Measurements from ENCODE around the gene WASF2. TPM values are rescaled to one million over a fixed set of nuclear protein-coding genes. Genes with fewer than 3 reads are reported as not detected.
"Not testable (repeated sequence)": the region's sequence is repeated elsewhere in the genome, so short reads cannot be mapped to it uniquely, and the experiment has no call there.

The WASF2 gene
- total RNA-seq, 1 experiment from 2014 or later, result 134 TPM

- Histone ChIP-seq H4K20me1 (ENCODE audit: insufficient read depth) (no peaks in the 10 kb centered on the region), H3K27ac (no peak overlapping the region), H2AFZ (no peak overlapping the region), H3K4me3 (no peak overlapping the region), H3K36me3 (ENCODE audit: low read depth) (no peaks in the 10 kb centered on the region), H3K79me2 (ENCODE audit: low read depth) (no peaks in the 10 kb centered on the region), H3F3A (ENCODE audit: insufficient read depth, low read depth) (no peaks in the 10 kb centered on the region), H3K4me1 (replicated peaks; ENCODE audit: insufficient read depth) (no peaks in the 10 kb centered on the region), H3K27me3 (ENCODE audit: insufficient read depth, low read depth) (no peaks in the 10 kb centered on the region), H3K9me3 (ENCODE audit: insufficient read depth, low read depth) (no peaks in the 10 kb centered on the region), H3K9me2 (ENCODE audit: insufficient read depth) (no peaks in the 10 kb centered on the region), H3K4me2 (no peak overlapping the region)
- TF ChIP-seq CTCF (conservative IDR thresholded peaks at IDR 0.05), result peak; percentile 87
- no peak for TF ChIP-seq EZH2 (IDR thresholded peaks at IDR 0.05; ENCODE audit: low read depth)
- CTCF ChIA-PET, result interaction anchor here (0.7 to 2.0 kb wide), 4 partner anchors 87 to 92 kb away, joined by 3 to 7 read pairs (median 4); no protein-coding TSS in a partner anchor
- BruUV-seq (replicated peaks), result no TSS peak
- intact Hi-C loops (cut with micrococcal nuclease; ENCODE audit: unreplicated experiment), result loop anchor here (1.0 kb wide), 1 partner anchor 87 kb away; no protein-coding TSS in a partner anchor
- DNase-seq, result peak; percentile 55 to 71
- POLR2A ChIA-PET (ENCODE audit: unreplicated experiment), result no interaction called here
Measured at GRCh38 chr1:27388337-27389005, 101.5 kb downstream of the WASF2 start.

- BruUV-seq (replicated peaks); H3K79me2 ChIP-seq (ENCODE audit: low read depth); DNase-seq; H3K4me2 ChIP-seq; H3K4me3 ChIP-seq; H3K9me2 ChIP-seq (ENCODE audit: insufficient read depth); intact Hi-C loops (cut with micrococcal nuclease; ENCODE audit: unreplicated experiment); H4K20me1 ChIP-seq (ENCODE audit: insufficient read depth); H3K4me1 ChIP-seq (replicated peaks; ENCODE audit: insufficient read depth); H3F3A ChIP-seq (ENCODE audit: insufficient read depth, low read depth); H3K9me3 ChIP-seq (ENCODE audit: insufficient read depth, low read depth); CTCF ChIA-PET; H3K36me3 ChIP-seq (ENCODE audit: low read depth); H3K27ac ChIP-seq; H3K27me3 ChIP-seq (ENCODE audit: insufficient read depth, low read depth); H2AFZ ChIP-seq: not testable (repeated sequence)
- POLR2A ChIA-PET (ENCODE audit: unreplicated experiment), result interaction anchor here (0.7 kb wide), 1 partner anchor 388 kb away, joined by 6 read pairs; the partner anchor contains the start of gene STX12
Measured at GRCh38 chr1:27384797-27385196, 105.2 kb downstream of the WASF2 start.

- no peaks in the 10 kb centered on the region for H3K79me2 ChIP-seq (ENCODE audit: low read depth)
- BruUV-seq (replicated peaks), result no TSS peak
- POLR2A ChIA-PET (ENCODE audit: unreplicated experiment), result no interaction called here
- H3K4me1 ChIP-seq (replicated peaks; ENCODE audit: insufficient read depth), result no peaks in the 10 kb centered on the region
- H3K9me3 ChIP-seq (ENCODE audit: insufficient read depth, low read depth), result no peaks in the 10 kb centered on the region
- no peaks in the 10 kb centered on the region for H3K36me3 ChIP-seq (ENCODE audit: low read depth)
- no peaks in the 10 kb centered on the region for H4K20me1 ChIP-seq (ENCODE audit: insufficient read depth)
- no peaks in the 10 kb centered on the region for H3K27me3 ChIP-seq (ENCODE audit: insufficient read depth, low read depth)
- no peak overlapping the region for H3K4me3 ChIP-seq
- intact Hi-C loops (cut with micrococcal nuclease; ENCODE audit: unreplicated experiment), result loop anchor here (2.0 kb wide), 1 partner anchor 17 kb away; the partner anchor contains the start of gene MAP3K6
- no peak overlapping the region for H2AFZ ChIP-seq
- DNase-seq, result no peak
- no peak for TF ChIP-seq CTCF (conservative IDR thresholded peaks at IDR 0.05)
- TF ChIP-seq EZH2 (IDR thresholded peaks at IDR 0.05; ENCODE audit: low read depth), result no peak
- H3K27ac ChIP-seq, result no peak overlapping the region
- H3F3A ChIP-seq (ENCODE audit: insufficient read depth, low read depth), result no peaks in the 10 kb centered on the region
- CTCF ChIA-PET, result interaction anchor here (0.6 kb wide), 1 partner anchor 141 kb away, joined by 4 read pairs; no protein-coding TSS in a partner anchor
- no peak overlapping the region; the same call in 1 of the 2 replicates for H3K4me2 ChIP-seq
- no peaks in the 10 kb centered on the region for H3K9me2 ChIP-seq (ENCODE audit: insufficient read depth)
Measured at GRCh38 chr1:27383661-27384060, 106.3 kb downstream of the WASF2 start.

Data from PC-9 (cell line).